Cerebellar nuclear complex (tissue), 1 donor: ENCODE data around the gene PDCD4.

Experiments
- DNase-seq, 2 experiments: peaks; one replicate each; lab custom pipeline; 2025; lab: John Stamatoyannopoulos, UW

Gene PDCD4

GRCh38 chr10:110919971-110920881 is 48.5 kb downstream of the PDCD4 start:
- no peak for DNase-seq

- no peak for DNase-seq
Measured at GRCh38 chr10:110923856-110924493, 52.2 kb downstream of the PDCD4 start.

GRCh38 chr10:110927461-110927860 is 55.7 kb downstream of the PDCD4 start:
- DNase-seq: no peak

GRCh38 chr10:110931769-110932381 is 60.1 kb downstream of the PDCD4 start:
- DNase-seq: no peak

- no peak for DNase-seq
Measured at GRCh38 chr10:110932505-110933180, 60.9 kb downstream of the PDCD4 start.

GRCh38 chr10:110936757-110937156 is 65.0 kb downstream of the PDCD4 start:
- no peak for DNase-seq

- no peak for DNase-seq
Measured at GRCh38 chr10:110939419-110939818, 67.7 kb downstream of the PDCD4 start.

GRCh38 chr10:110944792-110945396 is 73.2 kb downstream of the PDCD4 start:
- DNase-seq: no peak

GRCh38 chr10:110946496-110946895 is 74.8 kb downstream of the PDCD4 start:
- no peak for DNase-seq

GRCh38 chr10:110947061-110947595 is 75.4 kb downstream of the PDCD4 start:
- DNase-seq: no peak
